SK-N-SH treated with all-trans-retinoic acid at 6 μM for 48 hours (cell line): ENCODE results near the gene RCOR2.

ENCODE experiments used
- ATAC-seq: fragments of 200-7000 bp; cut with Tn5 transposase; 3 replicates; pipeline ENCODE4 v1.9.1; 2020; ENCODE audit warnings: mild to moderate bottlenecking, moderate library complexity
- ARNTL ChIP-seq: fragments of 450-650 bp; formaldehyde crosslinking; IDR thresholded peaks from 2 replicates; pipeline ENCODE4 v1.5.0; 2020; ENCODE audit warnings: low read depth, mild to moderate bottlenecking, moderate library complexity, borderline replicate concordance
- BACH2 ChIP-seq: fragments of 250-450 bp; sonication (Bioruptor Pico); IDR thresholded peaks from 2 replicates; pipeline ENCODE4 v1.9.0; 2021; ENCODE audit warnings: mild to moderate bottlenecking, borderline replicate concordance
- CSDC2 ChIP-seq: fragments of 250-450 bp; sonication (Bioruptor Pico); IDR thresholded peaks from 2 replicates; pipeline ENCODE4 v1.5.0; 2020; ENCODE audit warnings: mild to moderate bottlenecking, moderate library complexity
- ESRRG ChIP-seq: fragments of 250-450 bp; sonication (Bioruptor Pico); IDR thresholded peaks from 2 replicates; pipeline ENCODE4 v1.6.1; 2021; ENCODE audit warnings: mild to moderate bottlenecking
- GLIS3 ChIP-seq: fragments of 250-450 bp; sonication (Bioruptor Pico); IDR thresholded peaks from 2 replicates; pipeline ENCODE4 v1.5.0; 2020; ENCODE audit warnings: mild to moderate bottlenecking, moderate library complexity
- ISL1 ChIP-seq: fragments of 250-450 bp; sonication (Bioruptor Pico); IDR thresholded peaks from 2 replicates; pipeline ENCODE4 v2.1.2; 2022; ENCODE audit warnings: mild to moderate bottlenecking, moderate library complexity
- OSR1 ChIP-seq: fragments of 250-450 bp; sonication (Bioruptor Pico); IDR thresholded peaks from 2 replicates; pipeline ENCODE4 v1.8.0; 2022; ENCODE audit warnings: moderate library complexity, mild to moderate bottlenecking, inconsistent platforms
- PATZ1 ChIP-seq: fragments of 250-450 bp; sonication (Bioruptor Pico); IDR thresholded peaks from 2 replicates; pipeline ENCODE4 v1.8.0; 2020; ENCODE audit warnings: mild to moderate bottlenecking, moderate library complexity, borderline replicate concordance
- PPARA ChIP-seq: fragments of 250-450 bp; sonication (Bioruptor Pico); IDR thresholded peaks from 2 replicates; pipeline ENCODE4 v1.5.0; 2020; ENCODE audit warnings: mild to moderate bottlenecking, borderline replicate concordance
- RARB ChIP-seq: fragments of 250-450 bp; sonication (Bioruptor Pico); IDR thresholded peaks from 2 replicates; pipeline ENCODE4 v1.8.0; 2021; ENCODE audit warnings: mild to moderate bottlenecking, moderate library complexity
- SNAI2 ChIP-seq: fragments of 250-450 bp; sonication (Bioruptor Pico); IDR thresholded peaks from 2 replicates; pipeline ENCODE4 v1.5.0; 2020; ENCODE audit warnings: mild to moderate bottlenecking, moderate library complexity
- TCF4 ChIP-seq: fragments of 250-450 bp; sonication (Bioruptor Pico); IDR thresholded peaks from 2 replicates; pipeline ENCODE4 v1.8.0; 2021; ENCODE audit warnings: mild to moderate bottlenecking, moderate library complexity, borderline replicate concordance
- ZC3H10 ChIP-seq: fragments of 250-450 bp; sonication (Bioruptor Pico); IDR thresholded peaks from 2 replicates; pipeline ENCODE4 v1.5.1; 2021; ENCODE audit warnings: mild to moderate bottlenecking, moderate library complexity
- ZFP3 ChIP-seq: fragments of 250-450 bp; sonication (Bioruptor Pico); IDR thresholded peaks from 2 replicates; pipeline ENCODE4 v1.5.0; 2020; ENCODE audit warnings: mild to moderate bottlenecking, moderate library complexity
- ZFP30 ChIP-seq: fragments of 450-650 bp; formaldehyde crosslinking; IDR thresholded peaks from 2 replicates; pipeline ENCODE4 v1.5.0; 2022; ENCODE audit warnings: mild to moderate bottlenecking, moderate library complexity
- ZNF565 ChIP-seq: fragments of 450-650 bp; formaldehyde crosslinking; conservative IDR thresholded peaks from 2 replicates; pipeline ENCODE4 v1.5.0; 2020; ENCODE audit warnings: low read depth, mild to moderate bottlenecking, moderate library complexity
- ZNF70 ChIP-seq: fragments of 450-650 bp; formaldehyde crosslinking; IDR thresholded peaks from 2 replicates; pipeline ENCODE4 v1.5.0; 2020; ENCODE audit warnings: mild to moderate bottlenecking, moderate library complexity
- ZNF8 ChIP-seq: fragments of 450-650 bp; formaldehyde crosslinking; IDR thresholded peaks from 2 replicates; pipeline ENCODE4 v1.5.0; 2020; ENCODE audit warnings: mild to moderate bottlenecking, moderate library complexity
- TF ChIP-seq, protein P1 (sequence below): fragments of 250-450 bp; sonication (Bioruptor Pico); IDR thresholded peaks from 2 replicates; pipeline ENCODE4 v1.8.0; 2021; ENCODE audit warnings: low read depth, mild to moderate bottlenecking, moderate library complexity, borderline replicate concordance
- TF ChIP-seq, protein P2 (sequence below): fragments of 250-450 bp; sonication (Bioruptor Pico); IDR thresholded peaks from 2 replicates; pipeline ENCODE4 v1.5.1; 2021; ENCODE audit warnings: mild to moderate bottlenecking, moderate library complexity
- TF ChIP-seq, protein P3 (sequence below): fragments of 250-450 bp; sonication (Bioruptor Pico); IDR thresholded peaks from 2 replicates; pipeline ENCODE4 v1.5.1; 2020; ENCODE audit warnings: low read depth, mild to moderate bottlenecking, moderate library complexity

The RCOR2 gene

DNA sequence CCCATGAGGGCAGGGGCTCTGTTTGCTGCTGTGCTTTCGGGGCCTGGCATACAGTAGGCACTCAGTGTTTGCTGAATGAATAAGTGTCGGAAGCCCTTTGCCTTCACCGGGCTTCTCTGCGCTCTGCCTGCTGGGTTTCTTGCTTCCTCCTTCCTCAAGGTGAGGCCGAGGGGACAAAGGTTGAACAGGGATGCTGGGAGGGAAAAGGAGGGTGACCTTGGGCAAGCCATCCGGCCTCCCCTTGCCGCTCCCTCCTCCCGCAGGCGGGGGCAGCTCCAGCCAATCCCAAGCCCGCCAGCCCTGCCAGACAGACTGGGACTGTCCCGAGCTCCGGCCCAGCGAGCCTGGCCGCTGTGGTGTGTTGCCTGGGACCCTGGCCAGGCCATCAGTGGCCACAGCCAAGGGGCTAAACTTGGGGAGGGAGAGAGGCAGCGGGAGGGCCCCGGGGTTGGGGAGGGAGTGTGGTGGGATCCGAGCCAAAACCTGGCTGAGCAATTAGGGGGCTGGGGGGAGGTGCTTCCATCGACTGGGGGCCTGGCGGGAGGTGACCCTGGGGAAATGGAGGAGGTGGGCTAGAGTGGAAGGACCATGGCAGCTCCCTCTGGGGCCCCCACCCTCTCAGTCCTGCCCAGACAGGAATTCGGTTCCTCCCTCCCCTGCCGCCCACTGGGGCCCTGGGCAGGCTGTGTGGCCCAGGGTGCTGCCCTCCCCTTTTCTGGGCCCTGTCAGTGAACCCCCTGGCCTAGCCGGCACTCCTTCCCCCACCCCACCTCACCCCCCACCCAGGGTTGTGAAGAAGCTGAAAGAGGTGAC, 3.4 kb upstream of the RCOR2 start:
- TF ChIP-seq GLIS3 (no peak), ESRRG (CRISPR knock-in tag) (no peak), PPARA (CRISPR knock-in tag) (no peak), ARNTL (CRISPR knock-in tag) (no peak), TCF4 (CRISPR knock-in tag) (no peak), ISL1 (CRISPR knock-in tag) (no peak), OSR1 (no peak), ZFP3 (CRISPR knock-in tag) (no peak), BACH2 (no peak), ZC3H10 (CRISPR knock-in tag) (no peak), RARB (no peak), ZFP30 (CRISPR knock-in tag) (no peak)
- TF ChIP-seq, protein P1, sequence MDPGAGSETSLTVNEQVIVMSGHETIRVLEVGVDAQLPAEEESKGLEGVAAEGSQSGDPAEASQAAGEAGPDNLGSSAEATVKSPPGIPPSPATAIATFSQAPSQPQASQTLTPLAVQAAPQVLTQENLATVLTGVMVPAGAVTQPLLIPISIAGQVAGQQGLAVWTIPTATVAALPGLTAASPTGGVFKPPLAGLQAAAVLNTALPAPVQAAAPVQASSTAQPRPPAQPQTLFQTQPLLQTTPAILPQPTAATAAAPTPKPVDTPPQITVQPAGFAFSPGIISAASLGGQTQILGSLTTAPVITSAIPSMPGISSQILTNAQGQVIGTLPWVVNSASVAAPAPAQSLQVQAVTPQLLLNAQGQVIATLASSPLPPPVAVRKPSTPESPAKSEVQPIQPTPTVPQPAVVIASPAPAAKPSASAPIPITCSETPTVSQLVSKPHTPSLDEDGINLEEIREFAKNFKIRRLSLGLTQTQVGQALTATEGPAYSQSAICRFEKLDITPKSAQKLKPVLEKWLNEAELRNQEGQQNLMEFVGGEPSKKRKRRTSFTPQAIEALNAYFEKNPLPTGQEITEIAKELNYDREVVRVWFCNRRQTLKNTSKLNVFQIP (CRISPR knock-in tag) = no peak
- TF ChIP-seq, protein P2, sequence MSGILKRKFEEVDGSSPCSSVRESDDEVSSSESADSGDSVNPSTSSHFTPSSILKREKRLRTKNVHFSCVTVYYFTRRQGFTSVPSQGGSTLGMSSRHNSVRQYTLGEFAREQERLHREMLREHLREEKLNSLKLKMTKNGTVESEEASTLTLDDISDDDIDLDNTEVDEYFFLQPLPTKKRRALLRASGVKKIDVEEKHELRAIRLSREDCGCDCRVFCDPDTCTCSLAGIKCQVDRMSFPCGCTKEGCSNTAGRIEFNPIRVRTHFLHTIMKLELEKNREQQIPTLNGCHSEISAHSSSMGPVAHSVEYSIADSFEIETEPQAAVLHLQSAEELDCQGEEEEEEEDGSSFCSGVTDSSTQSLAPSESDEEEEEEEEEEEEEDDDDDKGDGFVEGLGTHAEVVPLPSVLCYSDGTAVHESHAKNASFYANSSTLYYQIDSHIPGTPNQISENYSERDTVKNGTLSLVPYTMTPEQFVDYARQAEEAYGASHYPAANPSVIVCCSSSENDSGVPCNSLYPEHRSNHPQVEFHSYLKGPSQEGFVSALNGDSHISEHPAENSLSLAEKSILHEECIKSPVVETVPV = no peak
- TF ChIP-seq, protein P3, sequence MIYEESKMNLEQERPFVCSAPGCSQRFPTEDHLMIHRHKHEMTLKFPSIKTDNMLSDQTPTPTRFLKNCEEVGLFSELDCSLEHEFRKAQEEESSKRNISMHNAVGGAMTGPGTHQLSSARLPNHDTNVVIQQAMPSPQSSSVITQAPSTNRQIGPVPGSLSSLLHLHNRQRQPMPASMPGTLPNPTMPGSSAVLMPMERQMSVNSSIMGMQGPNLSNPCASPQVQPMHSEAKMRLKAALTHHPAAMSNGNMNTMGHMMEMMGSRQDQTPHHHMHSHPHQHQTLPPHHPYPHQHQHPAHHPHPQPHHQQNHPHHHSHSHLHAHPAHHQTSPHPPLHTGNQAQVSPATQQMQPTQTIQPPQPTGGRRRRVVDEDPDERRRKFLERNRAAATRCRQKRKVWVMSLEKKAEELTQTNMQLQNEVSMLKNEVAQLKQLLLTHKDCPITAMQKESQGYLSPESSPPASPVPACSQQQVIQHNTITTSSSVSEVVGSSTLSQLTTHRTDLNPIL (CRISPR knock-in tag) = no peak
- ATAC-seq = no peak

- TF ChIP-seq OSR1 (no peak), ZNF565 (CRISPR knock-in tag) (no peak), ZNF8 (CRISPR knock-in tag) (no peak), ESRRG (CRISPR knock-in tag) (no peak), TCF4 (CRISPR knock-in tag) (no peak), ISL1 (CRISPR knock-in tag) (no peak), SNAI2 (CRISPR knock-in tag) (no peak), ZNF70 (CRISPR knock-in tag) (no peak), PATZ1 (CRISPR knock-in tag) (no peak), CSDC2 (no peak), ZFP3 (CRISPR knock-in tag) (no peak), GLIS3 (no peak), ZFP30 (CRISPR knock-in tag) (no peak)
- TF ChIP-seq, protein P3 (CRISPR knock-in tag) = no peak
- TF ChIP-seq, protein P2 = no peak
- TF ChIP-seq, protein P1 (CRISPR knock-in tag) = no peak
- no peak for ATAC-seq
Observed at GRCh38 chr11:63919267-63920125, 2.5 kb upstream of the RCOR2 start.
